WTC11 (cell line): ENCODE results near the gene DCTN5. TPM values are rescaled to one million over a fixed set of nuclear protein-coding genes. Genes with fewer than 3 reads are reported as not detected.
A peak's percentile ranks its signal among the peaks of the same experiment; 100 is the strongest.

Source experiments
- ATAC-seq: fragments of 200-7000 bp; cut with Tn5 transposase; 2 replicates; pipeline ENCODE4 v1.10.0; 2021; ENCODE audit warnings: mild to moderate bottlenecking, moderate library complexity
- CTCF ChIA-PET: fragments of 300-600 bp; sonication (Branson Sonifier 250); formaldehyde crosslinking; loops from one replicate; lab custom pipeline; 2021; ENCODE audit warnings: antibody characterized with exemption; lab: Charles Lee
- POLR2A ChIA-PET: fragments of 350-600 bp; sonication (Branson Sonifier 250); formaldehyde crosslinking; loops from one replicate; lab custom pipeline; 2021; ENCODE audit warnings: antibody characterized with exemption; lab: Charles Lee
- DNase-seq: peaks from one replicate; pipeline ENCODE4 v3.0.0; 2021; ENCODE audit warnings: low spot score
- H3K27ac Mint-ChIP-seq: 2 replicates; pipeline ENCODE4 v1.8.0; 2021; ENCODE audit warnings: mixed read lengths
- H3K27me3 Mint-ChIP-seq: 2 replicates; pipeline ENCODE4 v1.8.0; 2021; ENCODE audit warnings: low read depth, mild to moderate bottlenecking, moderate library complexity, mixed read lengths
- H3K36me3 Mint-ChIP-seq: 2 replicates; pipeline ENCODE4 v1.8.0; 2021; ENCODE audit warnings: mixed read lengths
- H3K4me1 Mint-ChIP-seq: 2 replicates; pipeline ENCODE4 v1.8.0; 2022; ENCODE audit warnings: mixed read lengths
- H3K4me3 Mint-ChIP-seq: 2 replicates; pipeline ENCODE4 v1.8.0; 2021; ENCODE audit warnings: mild to moderate bottlenecking, moderate library complexity, mixed read lengths
- H3K9me3 Mint-ChIP-seq: 2 replicates; pipeline ENCODE4 v1.8.0; 2021; ENCODE audit warnings: mixed read lengths
- ATF1 ChIP-seq: sonication (generic); formaldehyde crosslinking; IDR thresholded peaks from 2 replicates; pipeline ENCODE4 v1.8.1; 2023; ENCODE audit warnings: mild to moderate bottlenecking, moderate library complexity, missing genetic modification reagents
- CREM ChIP-seq: sonication (generic); formaldehyde crosslinking; IDR thresholded peaks from 2 replicates; pipeline ENCODE4 v1.8.1; 2022; ENCODE audit warnings: mild to moderate bottlenecking, missing genetic modification reagents, moderate library complexity
- EMX1 ChIP-seq: fragments of 250-450 bp; sonication (Bioruptor Pico); IDR thresholded peaks from 2 replicates; pipeline ENCODE4 v1.8.0; 2021; ENCODE audit warnings: mild to moderate bottlenecking
- MYBL2 ChIP-seq: sonication (generic); formaldehyde crosslinking; IDR thresholded peaks from 2 replicates; pipeline ENCODE4 v1.8.1; 2023; ENCODE audit warnings: mild to moderate bottlenecking, moderate library complexity, missing genetic modification reagents
- OVOL2 ChIP-seq: fragments of 250-450 bp; sonication (Bioruptor Pico); IDR thresholded peaks from 2 replicates; pipeline ENCODE4 v1.9.0; 2021; ENCODE audit warnings: mild to moderate bottlenecking, borderline replicate concordance
- PRRX2 ChIP-seq: fragments of 250-450 bp; sonication (Bioruptor Pico); IDR thresholded peaks from 2 replicates; pipeline ENCODE4 v1.8.0; 2021; ENCODE audit warnings: mild to moderate bottlenecking
- SMAD4 ChIP-seq: sonication (generic); formaldehyde crosslinking; IDR thresholded peaks from 2 replicates; pipeline ENCODE4 v1.8.0; 2022; ENCODE audit warnings: mild to moderate bottlenecking, missing genetic modification reagents
- TCF7 ChIP-seq: sonication (generic); formaldehyde crosslinking; IDR thresholded peaks from 2 replicates; pipeline ENCODE4 v1.8.0; 2022; ENCODE audit warnings: mild to moderate bottlenecking, low read depth, missing genetic modification reagents, moderate library complexity
- TEAD4 ChIP-seq: sonication (generic); formaldehyde crosslinking; IDR thresholded peaks from 2 replicates; pipeline ENCODE4 v1.8.0; 2022; ENCODE audit warnings: mild to moderate bottlenecking, missing genetic modification reagents
- ZNF396 ChIP-seq: fragments of 250-450 bp; sonication (Bioruptor Pico); IDR thresholded peaks from 2 replicates; pipeline ENCODE4 v1.8.0; 2021; ENCODE audit warnings: mild to moderate bottlenecking, moderate library complexity, borderline replicate concordance
- ZNF671 ChIP-seq: fragments of 250-450 bp; sonication (Bioruptor Pico); IDR thresholded peaks from 2 replicates; pipeline ENCODE4 v1.8.0; 2021; ENCODE audit warnings: mild to moderate bottlenecking
- total RNA-seq: library from RNA; stranded (reverse); gene quantifications from 3 replicates; pipeline ENCODE4 v1.2.3, GENCODE V29; 2021
- TF ChIP-seq, protein P1 (sequence below): fragments of 250-450 bp; sonication (Bioruptor Pico); IDR thresholded peaks from 2 replicates; pipeline ENCODE4 v1.8.0; 2021; ENCODE audit warnings: mild to moderate bottlenecking
- TF ChIP-seq, protein P2 (sequence below): sonication (generic); formaldehyde crosslinking; IDR thresholded peaks from 2 replicates; pipeline ENCODE4 v1.8.0; 2023; ENCODE audit warnings: missing genetic modification reagents
- TF ChIP-seq, protein P3 (sequence below): sonication (generic); formaldehyde crosslinking; IDR thresholded peaks from 2 replicates; pipeline ENCODE4 v1.8.0; 2023; ENCODE audit warnings: mild to moderate bottlenecking, missing genetic modification reagents
- TF ChIP-seq, protein P4 (sequence below): sonication (generic); formaldehyde crosslinking; IDR thresholded peaks from 2 replicates; pipeline ENCODE4 v1.8.1; 2023; ENCODE audit warnings: mild to moderate bottlenecking, missing genetic modification reagents, moderate library complexity
- TF ChIP-seq, protein P5 (sequence below): fragments of 250-450 bp; sonication (Bioruptor Pico); IDR thresholded peaks from 2 replicates; pipeline ENCODE4 v2.1.2; 2022; ENCODE audit warnings: mild to moderate bottlenecking, moderate library complexity

DCTN5 gene
- total RNA-seq, 1 experiment from 2014 or later, result 65.8 TPM

DNA sequence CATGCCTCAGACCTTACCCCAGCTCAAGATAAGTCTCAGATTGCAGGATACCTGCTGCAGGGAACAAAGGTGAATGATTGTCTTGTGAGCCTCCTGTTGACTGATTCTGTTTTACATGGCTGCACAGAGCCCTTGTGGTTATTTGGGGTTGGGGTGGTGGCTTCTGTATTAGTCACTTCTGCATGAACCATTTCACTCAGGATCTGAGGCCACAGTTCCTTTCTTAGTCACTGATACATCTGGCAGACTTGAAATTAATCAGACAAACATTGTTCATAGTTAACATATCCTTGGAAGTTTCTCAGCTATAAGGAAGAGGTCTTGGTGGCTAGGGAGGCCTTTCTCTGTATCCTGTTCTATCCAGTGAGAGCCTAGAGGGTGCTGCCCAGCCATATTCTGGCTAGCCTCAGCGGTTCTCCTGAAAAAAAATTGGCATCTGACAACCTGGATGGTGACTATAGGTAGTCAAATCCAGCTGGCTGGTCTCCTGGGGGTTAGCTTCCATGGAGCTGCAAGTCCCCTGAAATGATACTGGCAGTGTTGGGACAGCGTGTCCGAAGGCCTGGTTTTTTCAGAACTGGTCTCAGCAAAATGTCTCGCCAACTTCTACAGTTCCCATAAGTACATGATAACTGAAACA is 29.0 kb downstream of the DCTN5 start (continued):
- TF ChIP-seq, protein P1, sequence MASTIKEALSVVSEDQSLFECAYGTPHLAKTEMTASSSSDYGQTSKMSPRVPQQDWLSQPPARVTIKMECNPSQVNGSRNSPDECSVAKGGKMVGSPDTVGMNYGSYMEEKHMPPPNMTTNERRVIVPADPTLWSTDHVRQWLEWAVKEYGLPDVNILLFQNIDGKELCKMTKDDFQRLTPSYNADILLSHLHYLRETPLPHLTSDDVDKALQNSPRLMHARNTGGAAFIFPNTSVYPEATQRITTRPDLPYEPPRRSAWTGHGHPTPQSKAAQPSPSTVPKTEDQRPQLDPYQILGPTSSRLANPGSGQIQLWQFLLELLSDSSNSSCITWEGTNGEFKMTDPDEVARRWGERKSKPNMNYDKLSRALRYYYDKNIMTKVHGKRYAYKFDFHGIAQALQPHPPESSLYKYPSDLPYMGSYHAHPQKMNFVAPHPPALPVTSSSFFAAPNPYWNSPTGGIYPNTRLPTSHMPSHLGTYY, result no peak
- TF ChIP-seq, protein P2, sequence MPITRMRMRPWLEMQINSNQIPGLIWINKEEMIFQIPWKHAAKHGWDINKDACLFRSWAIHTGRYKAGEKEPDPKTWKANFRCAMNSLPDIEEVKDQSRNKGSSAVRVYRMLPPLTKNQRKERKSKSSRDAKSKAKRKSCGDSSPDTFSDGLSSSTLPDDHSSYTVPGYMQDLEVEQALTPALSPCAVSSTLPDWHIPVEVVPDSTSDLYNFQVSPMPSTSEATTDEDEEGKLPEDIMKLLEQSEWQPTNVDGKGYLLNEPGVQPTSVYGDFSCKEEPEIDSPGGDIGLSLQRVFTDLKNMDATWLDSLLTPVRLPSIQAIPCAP, result no peak
- TF ChIP-seq EMX1 (no peak), PRRX2 (CRISPR knock-in tag) (no peak)
- TF ChIP-seq, protein P3, sequence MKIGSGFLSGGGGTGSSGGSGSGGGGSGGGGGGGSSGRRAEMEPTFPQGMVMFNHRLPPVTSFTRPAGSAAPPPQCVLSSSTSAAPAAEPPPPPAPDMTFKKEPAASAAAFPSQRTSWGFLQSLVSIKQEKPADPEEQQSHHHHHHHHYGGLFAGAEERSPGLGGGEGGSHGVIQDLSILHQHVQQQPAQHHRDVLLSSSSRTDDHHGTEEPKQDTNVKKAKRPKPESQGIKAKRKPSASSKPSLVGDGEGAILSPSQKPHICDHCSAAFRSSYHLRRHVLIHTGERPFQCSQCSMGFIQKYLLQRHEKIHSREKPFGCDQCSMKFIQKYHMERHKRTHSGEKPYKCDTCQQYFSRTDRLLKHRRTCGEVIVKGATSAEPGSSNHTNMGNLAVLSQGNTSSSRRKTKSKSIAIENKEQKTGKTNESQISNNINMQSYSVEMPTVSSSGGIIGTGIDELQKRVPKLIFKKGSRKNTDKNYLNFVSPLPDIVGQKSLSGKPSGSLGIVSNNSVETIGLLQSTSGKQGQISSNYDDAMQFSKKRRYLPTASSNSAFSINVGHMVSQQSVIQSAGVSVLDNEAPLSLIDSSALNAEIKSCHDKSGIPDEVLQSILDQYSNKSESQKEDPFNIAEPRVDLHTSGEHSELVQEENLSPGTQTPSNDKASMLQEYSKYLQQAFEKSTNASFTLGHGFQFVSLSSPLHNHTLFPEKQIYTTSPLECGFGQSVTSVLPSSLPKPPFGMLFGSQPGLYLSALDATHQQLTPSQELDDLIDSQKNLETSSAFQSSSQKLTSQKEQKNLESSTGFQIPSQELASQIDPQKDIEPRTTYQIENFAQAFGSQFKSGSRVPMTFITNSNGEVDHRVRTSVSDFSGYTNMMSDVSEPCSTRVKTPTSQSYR (CRISPR knock-in tag), result no peak

DNA sequence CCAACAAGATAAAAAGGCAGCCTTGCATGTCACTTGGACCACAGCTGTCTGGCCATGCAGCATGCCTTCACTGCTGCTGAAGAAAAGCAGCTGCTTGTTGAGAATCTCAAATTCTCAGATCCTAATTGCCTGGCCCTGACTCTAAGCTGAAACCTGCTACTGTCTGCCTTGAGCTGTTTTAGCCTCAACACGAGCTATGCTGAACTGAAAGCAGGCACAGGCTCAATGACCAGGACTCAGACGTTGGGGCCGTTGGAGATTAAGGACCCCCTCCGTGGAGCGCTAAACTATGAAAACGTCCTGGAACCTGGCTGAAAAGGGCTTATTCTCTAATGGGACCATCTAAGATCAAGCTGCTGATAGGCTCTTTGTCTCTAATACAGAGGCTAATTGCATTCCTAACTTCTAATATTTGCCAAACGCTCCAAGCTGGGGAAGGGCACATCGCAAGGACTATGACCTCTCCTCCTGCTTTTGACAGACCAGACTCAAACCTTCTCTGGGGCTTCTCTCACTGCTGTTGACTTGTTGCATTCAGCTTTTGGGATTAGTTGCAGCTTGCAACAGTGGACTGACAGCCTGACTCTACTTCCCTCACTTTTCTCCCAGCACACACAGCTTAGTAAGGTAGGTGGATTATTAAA is 32.8 kb downstream of the DCTN5 start:
- ATAC-seq, result no peak
- H3K4me1 Mint-ChIP-seq, result 0 out of 2 replicates have a peak, but pooled peaks cover 2% of the 10 kb centered on the region
- CTCF ChIA-PET, result no interaction called here

DNA sequence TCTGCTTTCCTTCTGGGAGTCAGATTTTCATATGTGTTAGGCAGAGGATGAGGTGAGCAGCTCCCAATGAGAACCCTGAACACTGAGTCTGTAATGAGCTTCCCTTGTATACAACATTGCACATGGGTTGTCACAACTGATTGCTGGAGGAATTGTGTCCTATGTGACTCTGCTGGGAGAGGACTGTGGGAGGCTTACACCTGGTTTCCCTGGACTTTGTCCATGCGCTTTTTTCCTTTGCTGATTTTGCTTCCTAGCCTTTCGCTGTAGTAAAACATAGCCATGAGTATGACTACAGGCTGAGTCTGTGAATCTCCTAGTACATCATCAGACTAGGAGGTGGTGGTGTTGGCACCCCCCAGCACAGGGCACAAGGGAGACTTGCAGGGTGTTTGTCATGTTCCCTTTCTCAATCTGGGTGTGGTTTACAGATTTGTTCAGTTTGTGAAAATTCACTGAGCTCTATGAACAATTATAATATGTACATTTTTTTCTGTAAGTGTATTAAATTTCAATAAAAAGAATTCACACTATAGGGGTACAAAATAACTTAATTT is 35.7 kb downstream of the DCTN5 start:
- ATAC-seq, result no peak
- Mint-ChIP-seq H3K9me3 (no peaks in the 10 kb centered on the region), H3K36me3 (peaks cover 25% of the 10 kb centered on the region), H3K4me3 (no peak overlapping the region), H3K27me3 (no peaks in the 10 kb centered on the region), H3K27ac (peak overlapping the region; percentile 3; the same call in 1 of the 2 replicates), H3K4me1 (peaks cover 20% of the 10 kb centered on the region)
- DNase-seq, result no peak
- TF ChIP-seq, protein P3 (CRISPR knock-in tag), result no peak
- TF ChIP-seq, protein P1, result no peak
- TF ChIP-seq TCF7 (CRISPR knock-in tag) (no peak), MYBL2 (no peak)
- POLR2A ChIA-PET, result interaction anchor here (3.6 kb wide), 1 partner anchor 18 kb away, joined by 30 read pairs; no protein-coding TSS in a partner anchor
- CTCF ChIA-PET, result interaction anchor here (1.2 to 3.3 kb wide), 4 partner anchors 18 to 120 kb away, joined by 3 to 23 read pairs (median 10); partner anchors contain the start of genes EARS2, NDUFAB1 and UBFD1

More for the DNA sequence above, 32.8 kb downstream of the DCTN5 start:
- TF ChIP-seq, protein P4, sequence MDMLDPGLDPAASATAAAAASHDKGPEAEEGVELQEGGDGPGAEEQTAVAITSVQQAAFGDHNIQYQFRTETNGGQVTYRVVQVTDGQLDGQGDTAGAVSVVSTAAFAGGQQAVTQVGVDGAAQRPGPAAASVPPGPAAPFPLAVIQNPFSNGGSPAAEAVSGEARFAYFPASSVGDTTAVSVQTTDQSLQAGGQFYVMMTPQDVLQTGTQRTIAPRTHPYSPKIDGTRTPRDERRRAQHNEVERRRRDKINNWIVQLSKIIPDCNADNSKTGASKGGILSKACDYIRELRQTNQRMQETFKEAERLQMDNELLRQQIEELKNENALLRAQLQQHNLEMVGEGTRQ (CRISPR knock-in tag), result no peak
- TF ChIP-seq SMAD4 (CRISPR knock-in tag), result no peak
- TF ChIP-seq, protein P5, sequence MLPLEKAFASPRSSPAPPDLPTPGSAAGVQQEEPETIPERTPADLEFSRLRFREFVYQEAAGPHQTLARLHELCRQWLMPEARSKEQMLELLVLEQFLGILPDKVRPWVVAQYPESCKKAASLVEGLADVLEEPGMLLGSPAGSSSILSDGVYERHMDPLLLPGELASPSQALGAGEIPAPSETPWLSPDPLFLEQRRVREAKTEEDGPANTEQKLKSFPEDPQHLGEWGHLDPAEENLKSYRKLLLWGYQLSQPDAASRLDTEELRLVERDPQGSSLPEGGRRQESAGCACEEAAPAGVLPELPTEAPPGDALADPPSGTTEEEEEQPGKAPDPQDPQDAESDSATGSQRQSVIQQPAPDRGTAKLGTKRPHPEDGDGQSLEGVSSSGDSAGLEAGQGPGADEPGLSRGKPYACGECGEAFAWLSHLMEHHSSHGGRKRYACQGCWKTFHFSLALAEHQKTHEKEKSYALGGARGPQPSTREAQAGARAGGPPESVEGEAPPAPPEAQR (CRISPR knock-in tag), result no peak
- no peak for TF ChIP-seq OVOL2 (CRISPR knock-in tag)
- no peak for TF ChIP-seq CREM
- TF ChIP-seq ZNF671 (CRISPR knock-in tag), result no peak
- no peak for TF ChIP-seq TEAD4
- no peak for TF ChIP-seq ATF1 (CRISPR knock-in tag)
- no peak for TF ChIP-seq ZNF396 (CRISPR knock-in tag)
- no peak for DNase-seq
- no peaks in the 10 kb centered on the region for H3K9me3 Mint-ChIP-seq
- no peaks in the 10 kb centered on the region for H3K27me3 Mint-ChIP-seq
- H3K36me3 Mint-ChIP-seq, result peaks cover 12% of the 10 kb centered on the region; the same call in 1 of the 2 replicates
- H3K4me3 Mint-ChIP-seq, result no peak overlapping the region
- no peak overlapping the region for H3K27ac Mint-ChIP-seq
- POLR2A ChIA-PET, result no interaction called here
